T-helper 1 cell treated with Interleukin-12 subunit alpha and Interleukin-12 subunit beta and Interleukin-4 antibody, amounts not matched to agents 30 μg/mL and 1 μg/mL, for 36 hours (primary cell): Measurements from ENCODE around the gene ICE2.
A peak's percentile ranks its signal among the peaks of the same experiment; 100 is the strongest.

Experiments
- H3K27ac Mint-ChIP-seq: one replicate; pipeline ENCODE4 v1.8.0; 2021; ENCODE audit warnings: mild to moderate bottlenecking, mixed read lengths
- H3K27me3 Mint-ChIP-seq: one replicate; pipeline ENCODE4 v1.8.0; 2021; ENCODE audit warnings: low read depth, mixed read lengths
- H3K36me3 Mint-ChIP-seq: one replicate; pipeline ENCODE4 v1.8.0; 2021; ENCODE audit warnings: low read depth, mixed read lengths
- H3K4me1 Mint-ChIP-seq: one replicate; pipeline ENCODE4 v1.8.0; 2021; ENCODE audit warnings: low read depth, mixed read lengths
- H3K4me3 Mint-ChIP-seq: one replicate; pipeline ENCODE4 v1.8.0; 2021; ENCODE audit warnings: mild to moderate bottlenecking, moderate library complexity, mixed read lengths
- H3K9me3 Mint-ChIP-seq: one replicate; pipeline ENCODE4 v1.8.0; 2021; ENCODE audit warnings: mixed read lengths

Gene ICE2

GRCh38 chr15:60511351-60512031 lies 32.5 kb upstream of the ICE2 start:
- Mint-ChIP-seq H3K9me3 (no peaks in the 10 kb centered on the region), H3K4me1 (peaks cover 53% of the 10 kb centered on the region), H3K27ac (no peak overlapping the region), H3K27me3 (no peaks in the 10 kb centered on the region), H3K4me3 (no peak overlapping the region), H3K36me3 (peaks cover 52% of the 10 kb centered on the region)

GRCh38 chr15:60510006-60510405 lies 31.1 kb upstream of the ICE2 start:
- H3K36me3 Mint-ChIP-seq = peaks cover 61% of the 10 kb centered on the region
- no peak overlapping the region for H3K27ac Mint-ChIP-seq
- H3K27me3 Mint-ChIP-seq = no peaks in the 10 kb centered on the region
- H3K9me3 Mint-ChIP-seq = no peaks in the 10 kb centered on the region
- H3K4me3 Mint-ChIP-seq = no peak overlapping the region
- H3K4me1 Mint-ChIP-seq = peaks cover 53% of the 10 kb centered on the region

GRCh38 chr15:60509470-60509869 lies 30.5 kb upstream of the ICE2 start:
- Mint-ChIP-seq H3K4me3 (no peak overlapping the region), H3K4me1 (peaks cover 51% of the 10 kb centered on the region), H3K9me3 (no peaks in the 10 kb centered on the region), H3K27ac (no peak overlapping the region), H3K27me3 (no peaks in the 10 kb centered on the region), H3K36me3 (peaks cover 65% of the 10 kb centered on the region)

- no peak overlapping the region for H3K4me3 Mint-ChIP-seq
- no peaks in the 10 kb centered on the region for H3K27me3 Mint-ChIP-seq
- peaks cover 47% of the 10 kb centered on the region for H3K4me1 Mint-ChIP-seq
- H3K9me3 Mint-ChIP-seq = no peaks in the 10 kb centered on the region
- peaks cover 55% of the 10 kb centered on the region for H3K36me3 Mint-ChIP-seq
- H3K27ac Mint-ChIP-seq = peak overlapping the region; percentile 69
Observed at GRCh38 chr15:60508442-60508841, 29.5 kb upstream of the ICE2 start.

GRCh38 chr15:60507596-60508424 lies 28.9 kb upstream of the ICE2 start:
- Mint-ChIP-seq H3K9me3 (no peaks in the 10 kb centered on the region), H3K27ac (peak overlapping the region; percentile 69), H3K4me3 (peak overlapping the region; percentile 11), H3K4me1 (peaks cover 45% of the 10 kb centered on the region), H3K27me3 (no peaks in the 10 kb centered on the region), H3K36me3 (peaks cover 51% of the 10 kb centered on the region)

- Mint-ChIP-seq H3K9me3 (no peaks in the 10 kb centered on the region), H3K4me3 (no peak overlapping the region), H3K36me3 (peaks cover 55% of the 10 kb centered on the region), H3K27me3 (no peaks in the 10 kb centered on the region), H3K27ac (no peak overlapping the region), H3K4me1 (peaks cover 11% of the 10 kb centered on the region)
Observed at GRCh38 chr15:60496853-60497252, 17.9 kb upstream of the ICE2 start.

- no peak overlapping the region for H3K4me3 Mint-ChIP-seq
- H3K36me3 Mint-ChIP-seq = peaks cover 38% of the 10 kb centered on the region
- no peak overlapping the region for H3K27ac Mint-ChIP-seq
Observed at GRCh38 chr15:60494108-60494507, 15.2 kb upstream of the ICE2 start.

GRCh38 chr15:60493166-60493565 lies 14.2 kb upstream of the ICE2 start:
- peaks cover 15% of the 10 kb centered on the region for H3K4me1 Mint-ChIP-seq
- H3K4me3 Mint-ChIP-seq = no peak overlapping the region
- no peaks in the 10 kb centered on the region for H3K27me3 Mint-ChIP-seq
- peaks cover 32% of the 10 kb centered on the region for H3K36me3 Mint-ChIP-seq
- no peak overlapping the region for H3K27ac Mint-ChIP-seq
- no peaks in the 10 kb centered on the region for H3K9me3 Mint-ChIP-seq

More at GRCh38 chr15:60494108-60494507, 15.2 kb upstream of the ICE2 start:
- Mint-ChIP-seq H3K4me1 (peaks cover 15% of the 10 kb centered on the region), H3K27me3 (no peaks in the 10 kb centered on the region), H3K9me3 (no peaks in the 10 kb centered on the region)

- H3K27me3 Mint-ChIP-seq = no peaks in the 10 kb centered on the region
- no peaks in the 10 kb centered on the region for H3K9me3 Mint-ChIP-seq
- H3K27ac Mint-ChIP-seq = no peak overlapping the region
- peaks cover 8% of the 10 kb centered on the region for H3K36me3 Mint-ChIP-seq
- peaks cover 10% of the 10 kb centered on the region for H3K4me1 Mint-ChIP-seq
- no peak overlapping the region for H3K4me3 Mint-ChIP-seq
Observed at GRCh38 chr15:60486742-60487141, 7.8 kb upstream of the ICE2 start.

GRCh38 chr15:60485365-60486055 lies 6.6 kb upstream of the ICE2 start:
- H3K9me3 Mint-ChIP-seq = no peaks in the 10 kb centered on the region
- H3K27ac Mint-ChIP-seq = no peak overlapping the region
- peaks cover 8% of the 10 kb centered on the region for H3K36me3 Mint-ChIP-seq
- no peaks in the 10 kb centered on the region for H3K27me3 Mint-ChIP-seq
- no peak overlapping the region for H3K4me3 Mint-ChIP-seq
- H3K4me1 Mint-ChIP-seq = peaks cover 7% of the 10 kb centered on the region

- H3K27me3 Mint-ChIP-seq = no peaks in the 10 kb centered on the region
- H3K9me3 Mint-ChIP-seq = no peaks in the 10 kb centered on the region
- H3K27ac Mint-ChIP-seq = no peak overlapping the region
- peaks cover 24% of the 10 kb centered on the region for H3K4me1 Mint-ChIP-seq
- H3K4me3 Mint-ChIP-seq = no peak overlapping the region
- H3K36me3 Mint-ChIP-seq = peaks cover 14% of the 10 kb centered on the region
Observed at GRCh38 chr15:60483042-60483441, 4.1 kb upstream of the ICE2 start.

GRCh38 chr15:60480888-60481287 lies 1.9 kb upstream of the ICE2 start:
- Mint-ChIP-seq H3K27ac (no peak overlapping the region), H3K4me3 (no peak overlapping the region), H3K36me3 (peaks cover 17% of the 10 kb centered on the region), H3K4me1 (peaks cover 38% of the 10 kb centered on the region), H3K9me3 (no peaks in the 10 kb centered on the region), H3K27me3 (no peaks in the 10 kb centered on the region)

- H3K27ac Mint-ChIP-seq = peak overlapping the region; percentile 100
- no peaks in the 10 kb centered on the region for H3K27me3 Mint-ChIP-seq
- H3K36me3 Mint-ChIP-seq = peaks cover 17% of the 10 kb centered on the region
- H3K4me3 Mint-ChIP-seq = peak overlapping the region; percentile 99
- H3K4me1 Mint-ChIP-seq = peaks cover 33% of the 10 kb centered on the region
- H3K9me3 Mint-ChIP-seq = no peaks in the 10 kb centered on the region
Observed at GRCh38 chr15:60480149-60480548, 1.2 kb upstream of the ICE2 start.

GRCh38 chr15:60479361-60480110 lies 594 bp upstream of the ICE2 start:
- Mint-ChIP-seq H3K27ac (peak overlapping the region; percentile 100), H3K4me1 (peaks cover 39% of the 10 kb centered on the region), H3K9me3 (no peaks in the 10 kb centered on the region), H3K36me3 (peaks cover 22% of the 10 kb centered on the region), H3K4me3 (peak overlapping the region; percentile 99), H3K27me3 (no peaks in the 10 kb centered on the region)
